ENCODE data around the gene TRMU.

GRCh38 chr22:46362934-46363515 lies 27.5 kb downstream of the TRMU start:
- TF ChIP-seq RFX5 (IDR thresholded peaks at IDR 0.05; ENCODE audit: borderline replicate concordance, low read depth, low read length) (no peak), CTCF (IDR thresholded peaks at IDR 0.05; ENCODE audit: control extremely low read depth in 1 of 3, insufficient read depth in 1 of 3, low read depth in 1 of 3, low read length in 3 of 3) (no peak), SP1 (IDR thresholded peaks at IDR 0.05; ENCODE audit: low read depth, low read length) (no peak), HDAC6 (IDR thresholded peaks at IDR 0.05; ENCODE audit: low read depth, low read length) (no peak), EP300 (IDR thresholded peaks at IDR 0.05; ENCODE audit: borderline replicate concordance in 1 of 2, low read depth in 2 of 2, low read length in 2 of 2) (no peak), CHD1 (IDR thresholded peaks at IDR 0.05; ENCODE audit: low read depth, low read length) (no peak), TEAD4 (IDR thresholded peaks at IDR 0.05; ENCODE audit: low read depth, low read length) (no peak), POLR2AphosphoS5 (IDR thresholded peaks at IDR 0.05; ENCODE audit: low read depth, low read length) (no peak)
